Measurements from ENCODE around the gene STXBP6. TPM values are rescaled to one million over a fixed set of nuclear protein-coding genes. Genes with fewer than 3 reads are reported as not detected.
"Not testable (repeated sequence)": the region's sequence is repeated elsewhere in the genome, so short reads cannot be mapped to it uniquely, and the experiment has no call there.

Gene STXBP6
- total RNA-seq, 1 donor from 2014 or later = 0.98 TPM

GRCh38 chr14:24959791-24960331 lies 90.1 kb downstream of the STXBP6 start:
- ATAC-seq (peak; percentile 48), DNase-seq (ENCODE audit: low spot score) (no peak)

- ATAC-seq (no peak), DNase-seq (ENCODE audit: low spot score) (no peak)
Measured at GRCh38 chr14:24958271-24958670, 91.7 kb downstream of the STXBP6 start.

GRCh38 chr14:24957814-24958213 lies 92.1 kb downstream of the STXBP6 start:
- no peak for DNase-seq (ENCODE audit: low spot score)
- no peak for ATAC-seq

- DNase-seq (ENCODE audit: low spot score) = no peak
- no peak for ATAC-seq
Measured at GRCh38 chr14:24956104-24956503, 93.8 kb downstream of the STXBP6 start.

- ATAC-seq = no peak
- no peak for DNase-seq (ENCODE audit: low spot score)
Measured at GRCh38 chr14:24954700-24955037, 95.3 kb downstream of the STXBP6 start.

GRCh38 chr14:24954037-24954699 lies 95.8 kb downstream of the STXBP6 start:
- DNase-seq (ENCODE audit: low spot score) (no peak), ATAC-seq (no peak)

- DNase-seq (ENCODE audit: low spot score) (no peak), ATAC-seq (no peak)
Measured at GRCh38 chr14:24952851-24953666, 96.9 kb downstream of the STXBP6 start.

- DNase-seq (ENCODE audit: low spot score) (no peak), ATAC-seq (no peak)
Measured at GRCh38 chr14:24948261-24948847, 101.6 kb downstream of the STXBP6 start.

- ATAC-seq (no peak), DNase-seq (ENCODE audit: low spot score) (no peak)
Measured at GRCh38 chr14:24947131-24947530, 102.8 kb downstream of the STXBP6 start.

GRCh38 chr14:24944800-24945199 lies 105.1 kb downstream of the STXBP6 start:
- ATAC-seq (no peak), DNase-seq (ENCODE audit: low spot score) (no peak)

GRCh38 chr14:24943024-24943423 lies 106.9 kb downstream of the STXBP6 start:
- DNase-seq (ENCODE audit: low spot score) = no peak
- no peak for ATAC-seq

GRCh38 chr14:24941719-24942118 lies 108.2 kb downstream of the STXBP6 start:
- ATAC-seq (no peak), DNase-seq (ENCODE audit: low spot score) (no peak)

GRCh38 chr14:24940213-24940783 lies 109.6 kb downstream of the STXBP6 start:
- no peak for DNase-seq (ENCODE audit: low spot score)
- no peak for ATAC-seq

GRCh38 chr14:24938593-24938992 lies 111.4 kb downstream of the STXBP6 start:
- DNase-seq (ENCODE audit: low spot score) = no peak
- no peak for ATAC-seq

- DNase-seq (ENCODE audit: low spot score) = no peak
- ATAC-seq = no peak
Measured at GRCh38 chr14:24937300-24937699, 112.6 kb downstream of the STXBP6 start.

- ATAC-seq; DNase-seq (ENCODE audit: low spot score): not testable (repeated sequence)
Measured at GRCh38 chr14:24936773-24937172, 113.2 kb downstream of the STXBP6 start.

GRCh38 chr14:24935796-24936195 lies 114.2 kb downstream of the STXBP6 start:
- ATAC-seq (no peak), DNase-seq (ENCODE audit: low spot score) (no peak)

- DNase-seq (ENCODE audit: low spot score) = no peak
- ATAC-seq = no peak
Measured at GRCh38 chr14:24928386-24928900, 121.5 kb downstream of the STXBP6 start.

GRCh38 chr14:24927809-24928208 lies 122.1 kb downstream of the STXBP6 start:
- no peak for ATAC-seq
- no peak for DNase-seq (ENCODE audit: low spot score)

- DNase-seq (ENCODE audit: low spot score) = no peak
- no peak for ATAC-seq
Measured at GRCh38 chr14:24925771-24926374, 124.1 kb downstream of the STXBP6 start.

- ATAC-seq (no peak), DNase-seq (ENCODE audit: low spot score) (no peak)
Measured at GRCh38 chr14:24924544-24924943, 125.4 kb downstream of the STXBP6 start.
